Neural progenitor cell (in vitro differentiated cells): ENCODE results near the gene FARSA. TPM values are rescaled to one million over a fixed set of nuclear protein-coding genes. Genes with fewer than 3 reads are reported as not detected.

Source experiments
- DNase-seq: peaks from one replicate; pipeline ENCODE4 v3.0.0-alpha.2; 2016; ENCODE audit warnings: low spot score
- H2AFZ ChIP-seq: fragments of 200-600 bp; sonication (generic); replicated peaks from 2 replicates; pipeline ENCODE4 v1.6.1; 2016; ENCODE audit warnings: antibody characterized with exemption
- H3F3A ChIP-seq: fragments of 200-600 bp; sonication (generic); 2 replicates; pipeline ENCODE4 v1.6.1; 2016; ENCODE audit warnings: antibody characterized with exemption, low read depth
- H3K27ac ChIP-seq: fragments of 200-600 bp; sonication (generic); 2 replicates; pipeline ENCODE4 v1.5.1; 2016; ENCODE audit warnings: mild to moderate bottlenecking
- H3K27me3 ChIP-seq: fragments of 200-600 bp; sonication (generic); 2 replicates; pipeline ENCODE4 v1.6.1; 2016; ENCODE audit warnings: mild to moderate bottlenecking, moderate library complexity
- H3K36me3 ChIP-seq: fragments of 200-600 bp; sonication (generic); 2 replicates; pipeline ENCODE4 v1.5.1; 2016
- H3K4me1 ChIP-seq: fragments of 200-600 bp; sonication (generic); 2 replicates; pipeline ENCODE4 v1.6.1; 2016; ENCODE audit warnings: mixed run types
- H3K4me2 ChIP-seq: fragments of 200-600 bp; sonication (generic); 2 replicates; pipeline ENCODE4 v1.6.1; 2016
- H3K4me3 ChIP-seq: fragments of 200-600 bp; sonication (generic); 2 replicates; pipeline ENCODE4 v1.5.1; 2016
- H3K79me2 ChIP-seq: fragments of 200-600 bp; sonication (generic); 2 replicates; pipeline ENCODE4 v1.6.1; 2016; ENCODE audit warnings: low read depth
- H3K9ac ChIP-seq: fragments of 200-600 bp; sonication (generic); 2 replicates; pipeline ENCODE4 v1.6.1; 2016
- H3K9me3 ChIP-seq: fragments of 200-600 bp; sonication (generic); 2 replicates; pipeline ENCODE4 v1.5.1; 2016; ENCODE audit warnings: low read depth
- H4K20me1 ChIP-seq: fragments of 200-600 bp; sonication (generic); 2 replicates; pipeline ENCODE4 v1.6.1; 2016; ENCODE audit warnings: low read depth
- H3K27ac Mint-ChIP-seq: 3 replicates; pipeline ENCODE4 v1.8.0; 2021; ENCODE audit warnings: mixed read lengths
- H3K27me3 Mint-ChIP-seq: 2 replicates; pipeline ENCODE4 v1.8.0; 2022; ENCODE audit warnings: low read depth, mild to moderate bottlenecking, inconsistent platforms, moderate library complexity, mixed read lengths; ENCODE audit not compliant: insufficient read depth
- H3K36me3 Mint-ChIP-seq: 3 replicates; pipeline ENCODE4 v1.8.0; 2021; ENCODE audit warnings: mixed read lengths
- H3K4me1 Mint-ChIP-seq: 3 replicates; pipeline ENCODE4 v1.8.0; 2021; ENCODE audit warnings: mixed read lengths
- H3K4me3 Mint-ChIP-seq: 3 replicates; pipeline ENCODE4 v1.8.0; 2021; ENCODE audit warnings: mild to moderate bottlenecking, moderate library complexity, mixed read lengths
- H3K9me3 Mint-ChIP-seq: 3 replicates; pipeline ENCODE4 v1.8.0; 2020; ENCODE audit warnings: mixed read lengths
- CTCF ChIP-seq: fragments of 200-600 bp; sonication (generic); IDR thresholded peaks from 2 replicates; pipeline ENCODE4 v1.5.1; 2017; ENCODE audit warnings: antibody characterized with exemption, mild to moderate bottlenecking
- EZH2 ChIP-seq: fragments of 200-600 bp; sonication (generic); IDR thresholded peaks from 2 replicates; pipeline ENCODE4 v1.6.1; 2017; ENCODE audit warnings: antibody characterized with exemption, mild to moderate bottlenecking, moderate library complexity
- EZH2phosphoT487 ChIP-seq: fragments of 200-600 bp; sonication (generic); IDR thresholded peaks from 2 replicates; pipeline ENCODE4 v1.6.1; 2017; ENCODE audit warnings: antibody characterized with exemption
- total RNA-seq: library from RNA; depleted of rRNA; stranded (reverse); fragments of >200 nt; gene quantifications from 2 replicates; pipeline ENCODE4 v1.2.3, GENCODE V29; 2015; ENCODE audit warnings: low replicate concordance

Gene FARSA
- total RNA-seq, 1 donor from 2014 or later, result 21.4 TPM

- peaks cover 23% of the 10 kb centered on the region for H3K27me3 Mint-ChIP-seq
- Histone ChIP-seq H3K79me2 (peaks cover 51% of the 10 kb centered on the region), H3K9me3 (no peaks in the 10 kb centered on the region), H3K4me3 (no peak overlapping the region), H3K9ac (no peak overlapping the region), H3K4me1 (peaks cover 15% of the 10 kb centered on the region), H4K20me1 (peaks cover 31% of the 10 kb centered on the region), H3K36me3 (peaks cover 10% of the 10 kb centered on the region), H2AFZ (no peak overlapping the region), H3K4me2 (no peak overlapping the region), H3F3A (peaks cover 77% of the 10 kb centered on the region), H3K27ac (no peak overlapping the region), H3K27me3 (no peaks in the 10 kb centered on the region)
- H3K4me3 Mint-ChIP-seq, result peak overlapping the region; percentile 64
- peaks cover 36% of the 10 kb centered on the region for H3K4me1 Mint-ChIP-seq
- no peak for DNase-seq
- H3K27ac Mint-ChIP-seq, result no peak overlapping the region
- TF ChIP-seq CTCF, result no peak
- no peak for TF ChIP-seq EZH2
- no peak for TF ChIP-seq EZH2phosphoT487
- H3K36me3 Mint-ChIP-seq, result peaks cover 45% of the 10 kb centered on the region
- H3K9me3 Mint-ChIP-seq, result no peaks in the 10 kb centered on the region
Observed at GRCh38 chr19:12944104-12944674, 10.7 kb upstream of the FARSA start.

- peaks cover 57% of the 10 kb centered on the region for H3K79me2 ChIP-seq
- peaks cover 23% of the 10 kb centered on the region for H3K27me3 Mint-ChIP-seq
- TF ChIP-seq EZH2phosphoT487, result no peak
- TF ChIP-seq EZH2, result no peak
- H2AFZ ChIP-seq, result no peak overlapping the region
- no peak overlapping the region for H3K27ac ChIP-seq
- H3K9me3 Mint-ChIP-seq, result no peaks in the 10 kb centered on the region
- H3K36me3 ChIP-seq, result peaks cover 10% of the 10 kb centered on the region
- no peak overlapping the region for H3K4me3 ChIP-seq
- peaks cover 15% of the 10 kb centered on the region for H3K4me1 ChIP-seq
- H3K36me3 Mint-ChIP-seq, result peaks cover 49% of the 10 kb centered on the region
- H4K20me1 ChIP-seq, result peaks cover 37% of the 10 kb centered on the region
- no peaks in the 10 kb centered on the region for H3K27me3 ChIP-seq
- H3K27ac Mint-ChIP-seq, result no peak overlapping the region
- no peak for DNase-seq
- H3F3A ChIP-seq, result peaks cover 79% of the 10 kb centered on the region
- peak overlapping the region; percentile 74 for H3K4me3 Mint-ChIP-seq
- no peaks in the 10 kb centered on the region for H3K9me3 ChIP-seq
- no peak overlapping the region for H3K9ac ChIP-seq
- H3K4me2 ChIP-seq, result no peak overlapping the region
- peaks cover 40% of the 10 kb centered on the region for H3K4me1 Mint-ChIP-seq
Observed at GRCh38 chr19:12943437-12944044, 10.0 kb upstream of the FARSA start.

- Histone ChIP-seq H3K4me1 (peaks cover 20% of the 10 kb centered on the region), H2AFZ (no peak overlapping the region), H3F3A (peaks cover 87% of the 10 kb centered on the region), H3K4me3 (no peak overlapping the region), H3K36me3 (peaks cover 10% of the 10 kb centered on the region), H3K27me3 (no peaks in the 10 kb centered on the region), H4K20me1 (peaks cover 22% of the 10 kb centered on the region), H3K4me2 (peak overlapping the region; percentile 86), H3K9me3 (no peaks in the 10 kb centered on the region), H3K9ac (no peak overlapping the region), H3K27ac (no peak overlapping the region), H3K79me2 (peaks cover 37% of the 10 kb centered on the region)
- Mint-ChIP-seq H3K36me3 (peaks cover 41% of the 10 kb centered on the region), H3K4me1 (peaks cover 43% of the 10 kb centered on the region), H3K4me3 (peak overlapping the region; percentile 78), H3K9me3 (no peaks in the 10 kb centered on the region), H3K27ac (no peak overlapping the region), H3K27me3 (peaks cover 23% of the 10 kb centered on the region)
- no peak for DNase-seq
- no peak for TF ChIP-seq EZH2phosphoT487
- TF ChIP-seq EZH2, result no peak
- no peak for TF ChIP-seq CTCF
Observed at GRCh38 chr19:12940897-12941296, 7.4 kb upstream of the FARSA start.

- Histone ChIP-seq H3K27ac (no peak overlapping the region), H3K4me3 (peak overlapping the region; percentile 97), H3K79me2 (peaks cover 37% of the 10 kb centered on the region), H4K20me1 (peaks cover 22% of the 10 kb centered on the region), H2AFZ (no peak overlapping the region), H3K9ac (no peak overlapping the region), H3K36me3 (peaks cover 10% of the 10 kb centered on the region), H3K27me3 (no peaks in the 10 kb centered on the region), H3F3A (peaks cover 80% of the 10 kb centered on the region), H3K4me1 (peaks cover 20% of the 10 kb centered on the region), H3K4me2 (peak overlapping the region; percentile 86), H3K9me3 (no peaks in the 10 kb centered on the region)
- Mint-ChIP-seq H3K9me3 (no peaks in the 10 kb centered on the region), H3K27me3 (peaks cover 19% of the 10 kb centered on the region), H3K4me3 (peak overlapping the region; percentile 100), H3K36me3 (peaks cover 38% of the 10 kb centered on the region), H3K27ac (no peak overlapping the region), H3K4me1 (peaks cover 39% of the 10 kb centered on the region)
- DNase-seq, result no peak
- TF ChIP-seq EZH2 (no peak), EZH2phosphoT487 (no peak), CTCF (no peak)
Observed at GRCh38 chr19:12939975-12940423, 6.5 kb upstream of the FARSA start.
